ENCODE measurements around the gene MORC4.

GRCh38 chrX:107008034-107008433, 8.0 kb upstream of the MORC4 start:
- TF ChIP-seq CTCF (IDR thresholded peaks at IDR 0.05) (no peak), ZFX (IDR thresholded peaks at IDR 0.05; ENCODE audit: borderline replicate concordance) (no peak)
